ENCODE data around the gene HOXC12. TPM values are rescaled to one million over a fixed set of nuclear protein-coding genes. Genes with fewer than 3 reads are reported as not detected.

Gene HOXC12
- total RNA-seq, 3 donors from 2014 or later: not detected

- no peak for DNase-seq
- H3K36me3 ChIP-seq (ENCODE audit: low read depth): no peaks in the 10 kb centered on the region
- H3K4me3 ChIP-seq: no peak overlapping the region
- no peak for TF ChIP-seq CTCF (IDR thresholded peaks at IDR 0.05)
- intact Hi-C loops (cut with DNase I, micrococcal nuclease): no loop called here
- H3K4me1 ChIP-seq (ENCODE audit: low read depth): no peaks in the 10 kb centered on the region
- no peaks in the 10 kb centered on the region for H3K9me3 ChIP-seq
- ATAC-seq: no peak
These were observed 12.8 kb downstream of the HOXC12 start for GRCh38 chr12:53967421-53967925.

GRCh38 chr12:53968214-53969127 lies 13.8 kb downstream of the HOXC12 start:
- no peaks in the 10 kb centered on the region for H3K4me1 ChIP-seq (ENCODE audit: low read depth)
- H3K4me3 ChIP-seq: no peak overlapping the region
- no peaks in the 10 kb centered on the region for H3K9me3 ChIP-seq
- no peak for ATAC-seq
- TF ChIP-seq CTCF (IDR thresholded peaks at IDR 0.05): no peak
- no peaks in the 10 kb centered on the region for H3K36me3 ChIP-seq (ENCODE audit: low read depth)
- no peak for DNase-seq
- intact Hi-C loops (cut with DNase I, micrococcal nuclease): no loop called here

- Histone ChIP-seq H3K36me3 (ENCODE audit: low read depth) (no peaks in the 10 kb centered on the region), H3K4me1 (ENCODE audit: low read depth) (peaks cover 3% of the 10 kb centered on the region), H3K9me3 (no peaks in the 10 kb centered on the region), H3K4me3 (no peak overlapping the region)
- intact Hi-C loops (cut with DNase I, micrococcal nuclease): no loop called here
- DNase-seq (no peak), ATAC-seq (no peak)
- TF ChIP-seq CTCF (IDR thresholded peaks at IDR 0.05): no peak
These were observed 15.0 kb downstream of the HOXC12 start for GRCh38 chr12:53969588-53970259.

- intact Hi-C loops (cut with DNase I, micrococcal nuclease): no loop called here
- H3K9me3 ChIP-seq: no peaks in the 10 kb centered on the region
- no peak overlapping the region for H3K4me3 ChIP-seq
- TF ChIP-seq CTCF (IDR thresholded peaks at IDR 0.05): no peak
- no peaks in the 10 kb centered on the region for H3K36me3 ChIP-seq (ENCODE audit: low read depth)
- H3K4me1 ChIP-seq (ENCODE audit: low read depth): peaks cover 3% of the 10 kb centered on the region
- DNase-seq: no peak
- no peak for ATAC-seq
These were observed 15.7 kb downstream of the HOXC12 start for GRCh38 chr12:53970451-53970850.

GRCh38 chr12:53971129-53971528 lies 16.4 kb downstream of the HOXC12 start:
- Histone ChIP-seq H3K4me1 (ENCODE audit: low read depth) (peaks cover 3% of the 10 kb centered on the region), H3K9me3 (peaks cover 3% of the 10 kb centered on the region), H3K4me3 (no peak overlapping the region), H3K36me3 (ENCODE audit: low read depth) (no peaks in the 10 kb centered on the region)
- DNase-seq (no peak), ATAC-seq (no peak)
- intact Hi-C loops (cut with DNase I, micrococcal nuclease): no loop called here
- no peak for TF ChIP-seq CTCF (IDR thresholded peaks at IDR 0.05)

All from mucosa of descending colon (tissue), 3 donors.